GM19239 (cell line): ENCODE data around the gene PGF.

Source experiments
- DNase-seq: peaks from one replicate; pipeline ENCODE4 v3.0.0; 2011; ENCODE audit warnings: low spot score; ENCODE audit not compliant: insufficient read length
- FAIRE-seq: peaks from 2 replicates; lab custom pipeline; 2011; peaks lifted over from hg19 to GRCh38; lab: Jason Lieb, UNC

Gene PGF

GRCh38 chr14:74909501-74909900 lies 45.9 kb downstream of the PGF start:
- DNase-seq (no peak), FAIRE-seq (no peak)

- FAIRE-seq (no peak), DNase-seq (no peak)
Observed at GRCh38 chr14:74908861-74909341, 46.5 kb downstream of the PGF start.

- no peak for FAIRE-seq
Observed at GRCh38 chr14:74907744-74908143, 47.7 kb downstream of the PGF start.

DNA sequence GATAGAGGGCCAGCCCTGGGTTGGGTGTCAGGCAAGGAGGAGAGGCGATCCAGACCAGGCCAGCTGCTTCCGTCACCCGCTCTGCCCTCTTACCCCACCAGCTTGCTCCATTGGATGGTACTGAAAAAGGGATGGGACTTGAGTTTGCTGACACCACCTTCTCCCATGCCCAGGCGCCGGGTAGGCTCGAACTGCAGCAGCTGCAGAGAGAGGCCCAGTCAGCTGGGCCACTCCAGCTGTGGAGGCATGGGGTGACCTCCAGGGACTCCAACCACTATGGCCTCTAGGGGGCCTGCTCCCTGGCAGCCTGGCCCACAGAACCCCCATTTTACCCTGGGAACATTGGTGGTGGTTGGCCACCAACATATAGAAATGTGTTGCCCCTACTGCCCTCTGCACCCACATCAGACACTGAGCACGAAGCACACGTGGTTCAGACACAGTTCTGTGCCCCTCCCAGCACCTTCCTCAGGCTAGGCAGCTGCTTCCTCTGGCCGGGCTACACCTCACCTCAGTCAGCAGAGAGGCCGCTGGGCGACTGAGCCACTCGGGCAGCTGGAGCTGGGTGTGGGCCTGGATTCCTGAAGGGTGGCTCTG lies 48.4 kb downstream of the PGF start:
- FAIRE-seq (no peak), DNase-seq (no peak)

More at GRCh38 chr14:74907744-74908143, 47.7 kb downstream of the PGF start:
- DNase-seq: no peak

DNA sequence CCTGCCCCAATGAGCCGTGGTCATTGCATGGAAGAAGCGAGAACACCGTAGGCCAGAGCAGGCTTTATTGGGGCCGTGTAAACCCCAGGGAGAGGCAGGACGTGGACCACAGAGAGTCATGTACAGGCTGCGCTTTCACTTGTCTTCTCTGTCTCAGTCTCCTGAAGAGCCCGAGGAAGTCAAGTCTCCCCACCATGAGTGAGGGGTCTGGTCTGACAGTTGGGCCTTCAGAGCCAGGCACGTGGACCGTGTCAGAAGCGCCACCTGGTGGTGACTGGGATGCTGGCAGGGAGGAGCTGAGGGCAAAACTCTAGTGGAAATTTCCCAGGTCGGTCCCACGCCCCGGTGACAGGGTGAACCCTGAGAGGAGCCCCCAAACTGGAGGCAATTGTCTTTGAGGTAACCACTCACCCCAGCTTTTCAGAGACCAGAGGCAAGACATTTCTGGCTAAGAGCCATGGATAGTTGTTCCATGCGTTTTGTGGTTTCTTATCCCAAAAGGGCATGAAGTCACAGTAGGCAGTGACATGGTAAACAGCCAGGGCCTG lies 49.7 kb downstream of the PGF start:
- peak; percentile 97 for FAIRE-seq

GRCh38 chr14:74904635-74905503 lies 50.5 kb downstream of the PGF start:
- no peak for FAIRE-seq
- DNase-seq: no peak

More for the DNA sequence above, 49.7 kb downstream of the PGF start:
- peak; percentile 60 for DNase-seq

- FAIRE-seq (no peak), DNase-seq (no peak)
Observed at GRCh38 chr14:74902941-74903705, 52.3 kb downstream of the PGF start.

- FAIRE-seq: no peak
Observed at GRCh38 chr14:74898694-74899093, 56.7 kb downstream of the PGF start.

DNA sequence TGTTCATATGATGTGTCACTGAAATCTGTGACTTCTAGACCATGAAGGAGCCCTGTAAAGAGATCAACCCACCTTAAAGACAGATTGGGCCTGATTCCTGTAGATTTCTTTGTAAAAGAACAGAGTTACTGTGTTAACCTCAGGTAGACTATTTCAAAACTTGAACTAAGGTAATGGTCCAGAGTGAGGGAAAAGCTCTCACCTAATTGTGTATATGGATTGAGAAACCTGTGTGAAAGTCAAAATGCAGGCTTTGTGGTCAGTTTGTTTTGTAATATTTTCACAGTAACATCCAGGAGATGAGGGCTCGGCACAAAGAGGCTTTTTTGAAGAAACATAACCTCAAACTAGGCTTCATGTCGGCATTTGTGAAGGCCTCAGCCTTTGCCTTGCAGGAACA lies 57.3 kb downstream of the PGF start:
- DNase-seq: no peak
- FAIRE-seq: no peak

More at GRCh38 chr14:74898694-74899093, 56.7 kb downstream of the PGF start:
- DNase-seq: no peak

- DNase-seq (no peak), FAIRE-seq (no peak)
Observed at GRCh38 chr14:74897642-74898041, 57.8 kb downstream of the PGF start.

- FAIRE-seq: no peak
- DNase-seq: no peak
Observed at GRCh38 chr14:74896400-74896799, 59.0 kb downstream of the PGF start.

- FAIRE-seq (peak; percentile 91), DNase-seq (no peak)
Observed at GRCh38 chr14:74893614-74894091, 61.7 kb downstream of the PGF start.

DNA sequence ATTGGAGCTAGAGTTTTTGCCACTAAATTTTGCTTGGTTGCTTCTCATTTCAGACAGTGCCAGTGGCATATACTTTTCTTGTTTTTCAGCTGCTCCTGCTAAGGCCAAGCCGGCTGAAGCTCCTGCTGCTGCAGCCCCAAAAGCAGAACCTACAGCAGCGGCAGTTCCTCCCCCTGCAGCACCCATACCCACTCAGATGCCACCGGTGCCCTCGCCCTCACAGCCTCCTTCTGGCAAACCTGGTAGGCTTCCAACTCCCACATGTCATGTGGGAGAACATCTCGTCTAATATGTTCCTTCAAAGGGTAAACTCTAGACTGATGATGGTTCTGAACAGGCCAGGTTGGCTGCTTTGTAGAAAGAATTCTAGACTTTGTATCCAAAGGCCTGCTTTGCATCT lies 62.7 kb downstream of the PGF start:
- DNase-seq: no peak
- FAIRE-seq: no peak

DNA sequence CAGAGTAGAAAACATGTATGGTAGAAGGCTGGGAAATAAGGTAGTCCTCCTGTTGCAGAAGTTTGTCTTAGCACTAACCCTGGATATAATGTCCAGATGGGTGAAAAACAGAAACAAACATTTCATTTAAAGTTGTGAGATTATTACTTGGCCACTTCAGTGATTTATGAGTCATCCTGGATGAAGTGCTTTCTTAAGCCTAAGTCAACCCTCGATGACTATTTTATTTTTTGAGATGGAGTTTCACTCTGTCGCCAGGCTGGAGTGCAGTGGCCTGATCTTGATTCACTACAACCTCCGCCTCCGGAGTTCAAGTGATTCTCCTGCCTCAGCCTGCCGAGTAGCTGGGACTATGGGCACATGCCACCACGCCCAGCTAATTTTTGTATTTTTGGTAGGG lies 63.5 kb downstream of the PGF start:
- FAIRE-seq (no peak), DNase-seq (no peak)
